ENCODE measurements around the gene PPP1R13B.
A peak's percentile ranks its signal among the peaks of the same experiment; 100 is the strongest.

Gene PPP1R13B

DNA sequence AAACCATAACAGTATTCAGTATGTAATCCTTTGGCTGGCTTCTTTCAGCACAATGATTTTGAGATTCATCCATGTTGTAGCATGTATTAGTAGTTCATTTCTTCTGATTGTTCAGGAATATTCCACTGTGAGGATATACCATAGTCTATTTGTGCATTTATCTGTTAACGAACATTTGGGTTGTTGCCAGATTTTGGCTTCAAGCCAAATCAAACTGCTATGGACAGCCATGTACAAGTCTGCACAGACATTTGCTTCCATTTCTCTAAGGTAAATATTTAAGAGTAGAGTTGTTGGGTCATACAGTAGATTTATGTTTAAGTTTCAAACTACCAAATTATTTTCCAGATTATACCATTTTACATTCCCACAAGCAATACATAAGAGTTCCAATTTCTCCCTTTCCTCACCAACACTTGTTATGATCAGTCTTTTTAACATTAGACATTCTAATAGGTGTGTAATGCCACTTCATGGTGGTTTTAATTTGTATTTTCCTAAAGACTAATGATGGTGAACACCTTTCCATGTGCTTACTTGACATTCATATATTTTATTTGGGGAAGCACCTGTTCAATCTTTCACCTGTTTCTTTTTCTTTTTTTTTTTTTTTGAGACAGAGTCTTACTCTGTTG, 75.2 kb downstream of the PPP1R13B start:
- no peak for DNase-seq

DNA sequence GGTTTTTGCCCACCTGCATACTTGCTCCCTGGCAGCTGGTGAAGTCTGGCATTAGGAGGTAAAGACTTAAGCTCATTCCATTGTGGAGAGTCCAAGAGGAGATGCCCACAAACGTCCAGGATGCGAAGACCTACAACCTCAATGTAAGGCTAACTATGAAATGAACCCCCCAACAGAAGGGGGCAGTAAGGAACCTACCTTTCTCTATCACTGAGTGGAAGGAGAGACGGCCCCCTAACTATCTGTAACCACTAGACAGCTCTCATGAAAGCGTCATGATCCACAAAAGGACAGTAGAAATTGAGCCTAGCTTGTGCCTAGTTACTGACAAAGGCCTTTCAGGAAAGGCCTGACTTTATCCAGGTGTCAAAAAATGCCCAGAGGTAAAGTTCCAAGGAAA, 76.5 kb downstream of the PPP1R13B start:
- no peak for DNase-seq

DNA sequence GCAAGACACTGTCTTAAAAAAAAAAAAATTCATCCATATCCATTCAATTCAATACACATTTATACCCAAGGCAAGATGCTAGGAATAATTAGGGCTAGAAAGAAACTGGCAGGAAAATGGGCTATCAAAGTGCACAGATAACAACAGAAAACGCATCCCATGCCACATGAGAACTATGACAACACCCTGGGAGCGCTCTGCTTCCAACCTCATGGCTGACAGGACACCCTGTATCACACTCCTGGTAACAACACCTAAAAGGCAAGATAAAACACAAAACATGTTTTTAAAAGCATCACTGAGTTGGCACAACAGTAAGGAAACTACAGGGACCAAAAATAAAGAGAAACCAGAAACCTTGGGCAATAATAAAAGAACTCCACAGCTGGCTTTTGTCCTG, 76.9 kb downstream of the PPP1R13B start:
- DNase-seq = no peak

DNA sequence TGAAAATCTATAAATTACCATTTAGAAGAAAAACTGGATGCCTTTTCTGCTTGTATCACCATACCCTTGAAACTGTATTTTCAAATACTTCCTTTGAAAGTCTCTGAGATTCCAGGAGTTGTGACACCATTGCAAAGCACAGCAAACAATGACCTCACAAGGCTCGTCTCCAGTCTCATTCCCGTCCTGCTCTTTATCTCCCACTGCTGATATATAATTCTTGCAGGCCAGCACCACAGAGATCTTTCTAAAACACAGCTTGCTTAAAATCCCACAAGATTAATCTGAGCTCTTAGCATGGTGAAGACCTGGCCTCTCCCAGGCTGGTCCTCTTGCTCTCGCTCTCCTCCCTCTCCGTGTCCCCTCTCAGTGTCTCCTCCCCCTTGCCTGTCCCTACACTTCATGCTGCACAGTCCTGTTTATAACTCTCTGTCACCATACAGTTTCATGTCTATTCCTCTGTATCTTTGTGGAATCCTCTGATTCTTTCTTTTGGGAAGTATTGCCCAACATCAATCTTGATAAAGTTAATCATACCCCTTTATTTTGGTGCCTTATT, 80.0 kb downstream of the PPP1R13B start:
- DNase-seq = no peak

DNA sequence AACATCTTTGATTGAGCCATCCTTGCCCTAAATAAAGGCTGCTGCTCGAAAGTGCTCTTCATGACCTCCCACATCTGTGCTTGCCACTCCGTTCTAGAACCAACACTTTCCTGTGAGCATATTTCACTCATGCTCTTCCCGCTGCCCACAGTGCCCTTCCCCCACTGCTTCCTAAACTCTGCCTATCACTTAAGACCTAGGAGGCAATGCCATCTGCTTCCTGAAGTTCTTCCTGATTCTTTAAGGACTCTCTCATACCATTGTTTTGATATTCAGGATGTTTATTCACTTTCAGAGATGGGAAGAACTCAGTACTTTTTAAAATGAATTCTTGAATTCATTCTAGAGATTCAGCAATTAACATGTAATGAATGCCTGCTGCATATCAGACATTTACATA, 81.8 kb downstream of the PPP1R13B start:
- DNase-seq = no peak

DNA sequence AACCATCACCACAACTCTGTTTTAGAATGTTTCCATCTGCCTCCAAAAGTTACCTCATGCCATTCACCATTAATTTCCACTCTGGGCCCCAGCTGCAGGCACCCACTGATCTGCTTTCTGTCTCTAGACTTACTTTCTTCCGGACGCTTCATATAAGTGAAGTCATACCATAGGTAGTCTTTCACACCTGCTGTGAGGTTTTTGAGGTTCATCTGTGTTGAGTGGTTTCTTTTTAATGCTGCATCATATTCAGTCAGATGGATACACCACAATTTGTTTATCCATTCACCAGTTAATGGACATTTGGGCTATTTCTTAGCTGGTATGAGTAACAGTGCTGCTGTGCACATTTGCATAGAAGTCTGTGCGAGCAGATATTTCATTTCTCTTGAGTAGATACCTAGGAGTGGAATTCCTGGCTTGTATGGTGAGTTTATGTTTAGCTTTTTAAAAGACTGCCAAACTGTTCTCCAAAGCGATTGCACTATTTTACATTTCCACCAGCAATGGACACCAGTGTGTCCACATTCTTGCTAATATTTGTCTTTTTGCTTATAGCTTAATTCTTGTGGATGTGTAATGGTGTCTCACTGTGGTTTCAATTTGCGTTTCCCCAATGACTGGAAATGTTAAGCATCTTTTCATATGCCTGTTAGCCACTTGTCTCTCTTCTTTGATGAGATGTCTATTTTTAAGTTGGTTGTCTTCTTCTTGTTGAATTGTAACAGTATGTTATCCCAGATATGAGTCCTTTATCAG, 83.5 kb downstream of the PPP1R13B start:
- no peak for DNase-seq

DNA sequence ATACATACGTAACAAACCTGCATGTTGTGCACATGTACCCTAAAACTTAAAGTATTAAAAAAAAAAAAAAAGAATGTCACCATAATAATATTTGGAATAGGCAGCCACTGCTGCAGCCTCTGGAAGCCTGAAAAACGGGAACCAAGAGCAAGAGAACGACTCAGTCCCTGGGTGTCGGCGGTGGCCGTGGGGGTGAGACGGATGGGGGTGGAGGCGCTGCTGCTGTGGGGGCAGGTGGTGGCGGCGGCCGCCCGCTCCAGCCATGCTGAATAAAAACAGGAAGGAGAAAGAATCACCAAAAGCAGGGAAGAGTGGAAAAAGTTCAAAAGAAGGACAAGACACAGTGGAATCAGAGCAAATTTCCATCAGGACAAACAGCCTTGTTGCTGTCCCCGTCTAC, 84.8 kb downstream of the PPP1R13B start:
- no peak for DNase-seq

DNA sequence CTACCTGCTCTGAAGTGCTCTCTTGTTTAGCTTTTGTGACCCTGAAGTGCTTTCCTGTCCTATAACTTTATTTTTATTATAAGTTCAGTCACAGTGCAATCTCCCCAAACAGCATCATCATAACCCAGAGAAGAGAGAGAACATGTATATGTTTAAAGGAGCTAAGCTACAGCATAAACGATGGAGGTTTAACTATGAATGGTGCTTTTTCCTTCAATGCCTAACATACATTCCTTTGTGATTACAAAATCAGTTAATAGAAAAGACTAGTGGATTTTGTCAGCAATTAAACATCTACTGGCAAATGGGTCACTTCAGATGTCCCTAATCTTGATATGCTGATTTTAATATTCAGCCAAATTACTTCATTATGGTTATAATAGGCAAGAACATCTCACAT, 85.3 kb downstream of the PPP1R13B start:
- DNase-seq = no peak

DNA sequence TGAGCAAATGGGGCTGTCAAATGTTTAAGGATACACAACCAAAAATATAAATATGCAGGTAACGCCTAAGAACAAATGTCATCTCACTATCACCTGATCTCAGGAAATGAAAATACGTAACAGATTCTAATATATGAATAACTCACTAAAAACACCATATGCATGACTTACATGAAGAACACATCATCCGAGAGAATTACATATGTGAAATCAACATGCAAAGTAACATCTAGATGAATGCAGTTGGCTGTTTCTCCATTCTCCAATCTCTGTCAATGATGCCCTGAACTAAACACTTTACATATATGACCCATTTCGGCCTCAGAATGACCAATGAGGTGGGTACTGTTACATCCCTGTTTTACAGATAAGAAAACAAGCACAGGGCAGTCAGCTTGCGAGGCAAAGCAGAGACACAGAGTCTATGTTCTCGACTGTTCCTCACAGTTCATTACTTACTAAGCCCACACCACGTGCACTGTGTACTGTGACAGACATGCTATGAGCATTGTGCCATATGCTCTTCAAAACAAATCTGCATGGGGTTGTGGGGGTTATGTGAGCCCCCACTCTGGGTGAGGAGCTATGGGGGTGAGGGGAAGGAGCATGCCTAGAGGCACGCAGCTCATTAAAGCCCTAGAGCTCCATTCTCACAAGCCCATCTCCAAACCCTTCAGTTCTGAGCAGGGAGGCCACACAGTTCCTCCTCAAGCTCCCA, 89.2 kb downstream of the PPP1R13B start:
- no peak for DNase-seq

DNA sequence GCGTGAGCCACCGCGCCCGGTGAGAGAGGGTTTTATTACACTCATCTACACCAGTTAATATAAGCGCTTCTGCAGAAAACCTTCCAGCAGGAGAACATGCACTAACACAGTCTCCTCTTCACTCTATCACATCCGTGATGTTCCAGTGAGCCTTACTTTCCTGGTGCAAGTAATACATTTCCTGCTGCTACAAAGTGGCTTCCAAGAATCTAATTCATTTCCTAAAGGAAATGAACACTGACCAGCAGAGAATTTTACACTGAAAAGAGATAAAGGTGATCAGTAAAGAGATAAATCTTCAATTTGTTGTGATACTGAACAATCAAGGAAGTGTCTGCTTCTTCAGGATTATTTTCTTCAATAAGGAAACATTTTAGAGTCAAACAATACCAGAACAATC, 92.3 kb downstream of the PPP1R13B start:
- no peak for DNase-seq

DNA sequence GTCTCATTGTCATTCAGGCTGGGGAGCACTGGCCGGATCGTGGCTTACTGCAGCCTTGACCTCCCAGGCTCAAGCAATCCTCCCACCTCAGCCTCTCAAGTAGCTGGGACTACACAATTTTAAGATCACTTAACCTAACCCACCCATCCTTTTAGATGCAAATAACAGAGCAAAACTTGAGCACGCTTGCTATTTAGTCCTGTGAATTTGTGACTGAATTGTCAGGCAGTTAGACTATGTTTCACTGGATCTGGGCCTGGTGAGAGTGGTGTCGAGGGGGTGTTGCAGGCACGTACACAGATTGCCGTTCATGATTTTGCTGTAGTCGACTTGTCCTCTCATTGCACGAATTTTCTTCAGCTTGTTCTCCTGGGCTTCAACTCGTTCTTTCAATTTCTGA, 93.6 kb downstream of the PPP1R13B start:
- no peak for DNase-seq

DNA sequence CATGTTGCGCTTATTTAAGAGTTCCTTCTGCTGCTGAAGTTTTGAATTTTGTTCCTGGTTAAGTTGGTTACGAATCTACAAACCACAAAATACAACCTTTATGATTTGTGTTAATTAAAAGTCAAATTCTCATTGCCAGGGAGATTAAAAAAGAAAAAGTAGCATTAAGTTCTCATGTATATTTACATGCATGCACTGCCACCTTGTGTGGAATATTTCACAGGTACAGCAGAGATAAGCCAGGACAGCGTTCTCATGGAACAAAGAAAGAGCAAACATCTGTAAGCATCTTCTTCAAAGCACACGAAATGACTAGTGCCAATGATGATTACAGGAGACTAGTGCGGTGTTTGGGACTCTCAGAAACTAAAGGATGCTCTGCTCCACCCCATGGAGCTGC, 97.5 kb downstream of the PPP1R13B start:
- DNase-seq = no peak

DNA sequence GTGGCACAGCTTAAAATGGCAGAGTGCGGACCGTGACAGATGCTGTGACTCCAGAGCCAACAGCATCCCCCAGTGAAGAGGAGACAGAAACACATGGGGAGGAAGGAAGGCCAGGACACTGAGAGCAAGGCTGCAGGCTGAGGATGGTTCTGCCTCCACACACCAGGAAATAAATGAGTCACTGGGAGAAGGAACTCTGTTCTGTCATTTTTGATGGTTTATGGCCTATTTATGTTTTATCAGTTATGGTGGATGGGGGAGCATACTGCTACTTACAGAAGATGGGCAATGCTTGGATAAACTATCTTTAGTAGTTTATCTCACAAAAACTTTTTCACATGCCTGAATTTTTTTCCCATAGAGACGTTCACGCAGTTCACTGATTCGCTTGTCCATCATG, 97.9 kb downstream of the PPP1R13B start:
- no peak for DNase-seq

DNA sequence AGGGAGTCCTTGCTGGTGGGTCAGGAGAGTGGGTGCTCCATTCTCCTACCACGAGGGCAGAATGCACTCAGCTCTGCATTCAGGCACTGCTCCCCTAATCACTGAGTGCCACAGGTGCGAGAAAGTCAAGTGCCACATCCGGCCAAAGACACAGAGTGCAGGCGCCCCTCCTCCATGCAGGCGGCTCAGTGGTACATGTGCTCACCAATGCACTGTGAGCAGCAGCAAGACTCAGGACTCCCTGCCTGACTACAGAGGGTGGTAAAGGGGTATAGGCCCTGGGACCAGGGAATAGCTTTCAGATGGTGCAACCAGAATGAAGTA, 98.9 kb downstream of the PPP1R13B start:
- DNase-seq = peak; percentile 72

DNA sequence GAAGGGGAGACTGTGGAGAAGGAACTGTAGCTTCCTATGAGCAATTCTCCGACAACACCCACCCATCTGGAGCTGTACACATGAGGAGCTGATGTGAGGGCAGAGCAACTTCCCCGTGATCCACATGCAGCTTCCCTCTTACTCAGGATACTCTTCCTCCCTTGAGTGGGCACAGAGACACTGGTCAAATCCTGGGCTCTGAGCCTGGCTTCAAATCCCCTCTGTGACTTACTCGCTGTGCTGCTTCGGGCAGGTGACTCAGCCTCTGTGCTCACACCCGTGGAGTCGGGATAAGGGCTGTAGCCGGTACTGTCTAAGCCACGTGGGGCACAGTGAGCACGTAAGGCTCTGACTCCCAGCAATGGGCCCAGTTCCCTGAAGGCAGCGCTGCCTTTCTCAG, 100.7 kb downstream of the PPP1R13B start:
- no peak for DNase-seq

DNA sequence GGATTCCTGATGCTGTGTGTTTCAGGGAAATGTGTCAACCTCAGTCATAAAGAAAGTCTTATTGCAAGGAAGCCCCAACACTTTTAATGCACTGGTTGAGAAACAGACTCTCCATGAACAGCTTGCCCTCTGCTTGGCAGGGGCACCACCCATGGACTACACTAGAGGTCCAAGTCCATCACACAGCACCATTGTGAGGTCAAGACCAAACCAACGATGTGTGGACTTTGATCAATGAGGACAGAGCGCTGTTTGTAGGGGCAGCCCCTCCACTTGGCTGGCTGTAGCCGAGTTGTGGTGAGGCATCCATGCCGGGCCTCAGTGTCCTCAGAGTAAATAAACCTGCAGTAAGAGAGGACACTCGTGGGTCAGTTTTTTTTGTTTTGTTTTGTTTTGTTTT, 102.0 kb downstream of the PPP1R13B start:
- DNase-seq = no peak

DNA sequence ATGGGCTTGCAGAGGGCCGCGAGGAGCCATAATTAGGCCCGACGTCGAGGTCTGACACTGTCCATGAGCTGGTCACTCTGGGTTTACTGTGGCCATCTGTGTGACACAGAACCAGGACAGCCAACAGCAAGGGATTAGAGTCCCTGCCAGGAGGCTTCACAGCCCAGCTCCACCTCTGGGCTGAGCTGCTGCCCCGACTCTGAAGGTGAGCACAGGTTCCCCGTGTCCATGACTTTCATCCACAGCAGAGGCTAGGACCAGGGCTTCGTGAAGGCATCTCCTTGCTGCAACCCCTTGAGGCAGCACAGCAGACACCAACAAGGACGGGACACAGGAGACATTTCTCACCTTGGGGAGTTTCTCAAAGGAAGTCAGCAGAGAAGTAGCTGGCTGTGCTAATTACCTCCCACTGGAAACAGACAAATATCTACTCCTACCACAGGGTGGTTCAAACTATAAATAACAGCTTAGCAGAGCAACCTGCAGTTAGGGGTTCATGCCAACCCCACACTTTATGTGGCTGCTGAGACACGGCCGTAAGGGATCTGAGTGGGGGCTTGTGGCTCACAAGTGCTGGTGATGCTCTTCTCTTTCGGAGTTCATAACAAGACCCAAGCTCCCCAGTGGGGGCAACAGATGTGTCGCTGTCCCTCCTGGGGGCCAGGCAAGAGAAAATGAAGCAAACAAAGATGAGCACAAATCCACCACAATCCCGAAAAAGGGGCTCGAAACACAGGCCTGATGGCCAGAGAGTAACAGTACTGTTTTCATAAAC, 102.6 kb downstream of the PPP1R13B start:
- DNase-seq = no peak

DNA sequence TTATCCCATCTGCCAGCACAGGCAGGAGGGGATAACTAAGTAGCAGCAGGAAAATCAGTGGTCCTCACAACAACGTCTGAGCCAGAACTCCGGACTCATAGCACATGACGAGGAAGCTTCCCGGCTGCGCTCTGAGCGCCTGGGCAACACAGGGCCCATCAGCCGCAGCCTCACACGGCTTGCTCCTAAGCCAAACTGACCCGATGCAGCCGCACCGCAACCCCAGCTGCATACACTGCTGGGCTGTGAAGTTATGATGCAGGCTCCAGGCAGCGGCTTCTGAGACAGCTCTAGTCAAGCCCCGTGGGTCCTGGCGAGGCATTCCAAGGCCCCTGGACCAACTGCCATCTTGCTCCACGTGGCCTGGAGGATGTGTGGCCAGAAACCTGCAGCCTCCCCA, 103.7 kb downstream of the PPP1R13B start:
- no peak for DNase-seq

DNA sequence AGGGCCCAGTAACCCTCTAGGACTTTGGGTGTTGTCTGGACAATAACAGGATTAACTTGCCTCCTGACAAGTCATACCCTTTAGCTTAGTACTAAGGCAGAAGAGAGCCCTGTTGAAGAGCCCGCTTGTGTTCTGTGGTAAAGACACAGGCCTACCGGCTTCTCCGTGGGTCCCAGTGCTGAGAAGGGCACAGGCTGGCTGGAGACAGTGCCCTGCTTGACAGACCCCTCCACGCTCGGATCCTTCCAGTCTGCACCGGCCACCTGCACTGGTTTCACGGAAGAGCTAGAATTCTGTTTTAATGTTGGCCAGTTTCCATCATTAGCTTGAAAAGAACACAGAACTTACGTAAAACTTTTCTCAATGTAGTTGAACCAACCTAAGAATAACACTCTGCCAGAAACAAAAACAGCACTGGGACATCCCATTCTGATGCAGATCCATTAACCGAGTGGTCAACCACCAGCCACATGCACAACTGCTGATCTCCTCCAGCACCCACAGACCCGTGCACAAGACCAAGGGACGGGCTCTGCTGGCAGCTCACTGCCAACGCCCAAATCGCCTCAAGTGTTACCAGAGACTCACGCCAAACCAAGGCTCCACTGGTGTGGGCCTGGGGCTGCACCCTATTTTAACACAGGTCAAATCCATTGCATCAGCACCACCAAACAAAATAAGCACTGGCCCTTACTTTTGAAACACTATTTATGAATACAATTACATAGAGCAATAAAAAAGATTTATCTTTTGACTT, 104.7 kb downstream of the PPP1R13B start:
- no peak for DNase-seq

DNA sequence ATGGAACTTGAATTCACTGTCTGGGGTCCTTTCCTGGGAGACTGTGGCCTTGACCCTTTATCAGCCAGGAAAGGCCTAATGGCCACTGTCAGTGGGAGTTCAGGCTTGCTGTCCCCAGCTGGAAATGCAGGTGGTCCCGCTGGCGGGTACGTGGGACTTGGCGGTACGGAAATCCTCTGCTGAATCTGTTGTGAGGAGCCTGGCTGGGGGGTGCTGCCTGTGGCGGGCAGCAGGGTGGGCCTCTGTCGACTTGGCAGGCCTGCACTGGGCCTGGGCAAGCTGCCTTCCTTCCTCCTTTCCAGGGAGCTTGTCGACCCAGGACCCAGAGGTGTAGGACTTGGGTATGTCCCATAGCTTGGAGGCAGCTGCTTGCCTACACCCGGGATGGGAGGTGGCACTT, 105.5 kb downstream of the PPP1R13B start:
- DNase-seq = no peak

DNA sequence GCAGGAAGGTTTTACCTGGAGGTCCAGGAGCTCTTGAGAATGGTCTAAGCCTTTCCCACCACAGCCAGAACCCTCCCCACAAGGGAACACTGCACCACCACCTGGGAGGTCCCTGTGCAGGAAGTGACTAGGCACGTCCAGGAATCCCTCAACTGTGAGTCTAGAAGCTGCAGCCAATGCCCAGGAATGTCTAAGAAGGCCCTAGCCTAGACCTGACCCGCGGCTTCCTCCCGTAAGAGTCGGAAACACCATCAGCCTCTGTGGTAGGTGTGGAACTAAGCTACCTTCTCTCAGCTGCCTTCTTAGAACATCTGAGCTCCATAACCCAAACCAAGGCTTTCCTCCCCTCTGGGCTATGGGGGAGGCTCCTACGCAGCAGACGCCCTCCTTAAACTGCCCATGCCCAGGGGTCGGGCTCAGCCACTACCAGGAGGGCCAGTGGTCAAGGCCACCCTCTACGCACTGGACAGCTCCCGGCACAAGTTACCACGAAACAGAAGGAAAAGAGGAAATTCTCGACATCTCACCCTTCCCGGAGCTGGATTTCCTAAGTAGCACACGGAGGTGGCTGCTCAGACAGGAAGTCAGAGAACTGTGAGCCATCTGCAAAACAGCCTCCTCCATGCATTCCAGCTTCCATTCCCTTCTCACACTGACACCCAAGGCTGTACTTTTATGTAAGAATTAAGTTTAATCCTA, 106.2 kb downstream of the PPP1R13B start:
- DNase-seq = no peak
